Breast epithelium (tissue), 4 donors: Measurements from ENCODE around the gene AFAP1. TPM values are rescaled to one million over a fixed set of nuclear protein-coding genes. Genes with fewer than 3 reads are reported as not detected.

Experiments
- DNase-seq, 2 donors: peaks; one replicate each; pipeline ENCODE4 v3.0.0-alpha.2; 2019; ENCODE audit warnings: low spot score in 2 of 2
- H3K27ac ChIP-seq, 2 donors: fragments of 200-600 bp; sonication (generic) in 1 of 2; one replicate each; pipeline ENCODE4 v1.5.1; 2016 to 2019; ENCODE audit warnings: mild to moderate bottlenecking in 1 of 2
- H3K27me3 ChIP-seq, 2 donors: fragments of 200-600 bp; sonication (generic) in 1 of 2; one replicate each; pipeline versions ENCODE4 v1.5.1 to v1.6.0; 2017 to 2019; ENCODE audit warnings: control low read depth in 1 of 2, mild to moderate bottlenecking in 1 of 2
- H3K36me3 ChIP-seq: fragments of 200-600 bp; one replicate; pipeline ENCODE4 v1.5.1; 2019
- H3K4me1 ChIP-seq, 2 donors: fragments of 200-600 bp; sonication (generic); one replicate each; pipeline ENCODE4 v1.5.1; 2016 to 2019; ENCODE audit warnings: control low read depth in 1 of 2
- H3K4me3 ChIP-seq, 3 donors: fragments of 200-600 bp; sonication (generic); 1 replicate in 2 of 3; 2 replicates in 1 of 3; pipeline ENCODE4 v1.5.1; 2016 to 2019; ENCODE audit warnings: mild to moderate bottlenecking in 3 of 3, moderate library complexity in 2 of 3
- H3K9me3 ChIP-seq, 2 donors: fragments of 200-600 bp; sonication (generic) in 1 of 2; one replicate each; pipeline ENCODE4 v1.5.1; 2016 to 2019; ENCODE audit warnings: control low read depth in 1 of 2
- CTCF ChIP-seq, 3 donors: fragments of 450-650 bp; IDR thresholded peaks; one replicate each; pipeline ENCODE4 v1.5.1; 2016 to 2017; ENCODE audit warnings: antibody characterized with exemption in 3 of 3, mild to moderate bottlenecking in 3 of 3, moderate library complexity in 3 of 3
- POLR2A ChIP-seq: fragments of 450-650 bp; IDR thresholded peaks from one replicate; pipeline ENCODE4 v1.6.1; 2016; ENCODE audit warnings: antibody characterized with exemption, mild to moderate bottlenecking, moderate library complexity
- POLR2AphosphoS5 ChIP-seq, 3 donors: sonication (generic); formaldehyde crosslinking; IDR thresholded peaks; one replicate each; pipeline ENCODE4 v1.6.1; 2017; ENCODE audit warnings: antibody characterized with exemption in 3 of 3
- intact Hi-C: fragments of 100-400 bp; cut with DNase I; formaldehyde crosslinking; loops from one replicate; pipeline ENCODE4 v1.15.1; 2023; ENCODE audit warnings: low total_unique reads
- total RNA-seq, 3 donors: library from RNA; depleted of rRNA; stranded (reverse); fragments of >200 nt; gene quantifications; one replicate each; pipeline ENCODE4 v1.1.0, GENCODE V29; 2016

Gene AFAP1
- total RNA-seq, 3 donors from 2014 or later, result 14.5 to 21.6 (median 16.6) TPM

- H3K4me3 ChIP-seq, result no peak overlapping the region
- H3K27ac ChIP-seq, result no peak overlapping the region
- no peak for TF ChIP-seq POLR2A
- intact Hi-C loops, result no loop called here
- no peaks in the 10 kb centered on the region for H3K36me3 ChIP-seq
- no peak for DNase-seq
- no peaks in the 10 kb centered on the region for H3K27me3 ChIP-seq
- H3K9me3 ChIP-seq, result no peaks in the 10 kb centered on the region
- H3K4me1 ChIP-seq, result no peaks in the 10 kb centered on the region
These were observed 13.0 kb upstream of the AFAP1 start for GRCh38 chr4:7952615-7953014.

- Histone ChIP-seq H3K4me1 (no peaks in the 10 kb centered on the region), H3K9me3 (no peaks in the 10 kb centered on the region), H3K4me3 (no peak overlapping the region), H3K36me3 (no peaks in the 10 kb centered on the region), H3K27ac (no peak overlapping the region), H3K27me3 (no peaks in the 10 kb centered on the region)
- DNase-seq, result no peak
- TF ChIP-seq POLR2A (no peak), CTCF (IDR thresholded peaks at IDR 0.05) (no peak), POLR2AphosphoS5 (IDR thresholded peaks at IDR 0.05) (no peak)
- intact Hi-C loops, result no loop called here
These were observed 10.8 kb upstream of the AFAP1 start for GRCh38 chr4:7950301-7951092.

GRCh38 chr4:7949759-7950158 lies 10.1 kb upstream of the AFAP1 start:
- no peaks in the 10 kb centered on the region for H3K36me3 ChIP-seq
- TF ChIP-seq CTCF (IDR thresholded peaks at IDR 0.05) (no peak), POLR2A (no peak), POLR2AphosphoS5 (IDR thresholded peaks at IDR 0.05) (no peak)
- H3K9me3 ChIP-seq, result no peaks in the 10 kb centered on the region
- intact Hi-C loops, result no loop called here
- DNase-seq, result no peak
- H3K4me1 ChIP-seq, result no peaks in the 10 kb centered on the region
- H3K27ac ChIP-seq, result no peak overlapping the region
- H3K27me3 ChIP-seq, result no peaks in the 10 kb centered on the region
- no peak overlapping the region for H3K4me3 ChIP-seq

- Histone ChIP-seq H3K36me3 (no peaks in the 10 kb centered on the region), H3K27me3 (no peaks in the 10 kb centered on the region), H3K9me3 (no peaks in the 10 kb centered on the region), H3K27ac (no peak overlapping the region), H3K4me3 (no peak overlapping the region), H3K4me1 (no peaks in the 10 kb centered on the region)
- DNase-seq, result no peak
- intact Hi-C loops, result no loop called here
- no peak for TF ChIP-seq POLR2AphosphoS5 (IDR thresholded peaks at IDR 0.05)
- no peak for TF ChIP-seq CTCF (IDR thresholded peaks at IDR 0.05)
- TF ChIP-seq POLR2A, result no peak
These were observed 8.3 kb upstream of the AFAP1 start for GRCh38 chr4:7947927-7948326.

- Histone ChIP-seq H3K4me1 (no peaks in the 10 kb centered on the region), H3K4me3 (no peak overlapping the region), H3K9me3 (no peaks in the 10 kb centered on the region), H3K27ac (no peak overlapping the region), H3K27me3 (no peaks in the 10 kb centered on the region), H3K36me3 (no peaks in the 10 kb centered on the region)
- DNase-seq, result no peak
- TF ChIP-seq CTCF (IDR thresholded peaks at IDR 0.05), result no peak
- no peak for TF ChIP-seq POLR2A
- TF ChIP-seq POLR2AphosphoS5 (IDR thresholded peaks at IDR 0.05), result no peak
- intact Hi-C loops, result no loop called here
These were observed 6.2 kb upstream of the AFAP1 start for GRCh38 chr4:7945709-7946380.
